Hematopoietic multipotent progenitor cell treated with erythropoietin and hydrocortisone succinate and interleukin-3 and kit ligand, for 15 days (in vitro differentiated cells): Measurements from ENCODE around the gene FAM168A.

ENCODE experiments used
- DNase-seq: peaks from one replicate; pipeline ENCODE4 v3.0.0-alpha.2; 2015; ENCODE audit warnings: low spot score

FAM168A gene

DNA sequence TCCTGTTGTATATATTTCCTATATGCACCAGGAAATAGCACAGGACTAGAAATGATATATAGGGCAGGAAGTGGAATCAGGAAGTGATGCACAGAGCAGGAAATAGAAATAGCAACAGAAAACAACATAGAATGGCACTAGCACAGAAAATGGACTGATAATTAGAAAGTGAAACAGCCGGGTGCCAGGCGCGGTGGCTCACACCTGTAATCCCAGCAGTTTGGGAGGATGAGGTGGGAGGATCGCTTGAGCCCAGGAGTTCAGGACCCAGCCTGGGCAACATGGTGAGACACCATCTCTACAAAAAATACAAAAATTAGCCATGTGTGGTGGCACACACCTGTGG, 231.7 kb downstream of the FAM168A start:
- DNase-seq = no peak

DNA sequence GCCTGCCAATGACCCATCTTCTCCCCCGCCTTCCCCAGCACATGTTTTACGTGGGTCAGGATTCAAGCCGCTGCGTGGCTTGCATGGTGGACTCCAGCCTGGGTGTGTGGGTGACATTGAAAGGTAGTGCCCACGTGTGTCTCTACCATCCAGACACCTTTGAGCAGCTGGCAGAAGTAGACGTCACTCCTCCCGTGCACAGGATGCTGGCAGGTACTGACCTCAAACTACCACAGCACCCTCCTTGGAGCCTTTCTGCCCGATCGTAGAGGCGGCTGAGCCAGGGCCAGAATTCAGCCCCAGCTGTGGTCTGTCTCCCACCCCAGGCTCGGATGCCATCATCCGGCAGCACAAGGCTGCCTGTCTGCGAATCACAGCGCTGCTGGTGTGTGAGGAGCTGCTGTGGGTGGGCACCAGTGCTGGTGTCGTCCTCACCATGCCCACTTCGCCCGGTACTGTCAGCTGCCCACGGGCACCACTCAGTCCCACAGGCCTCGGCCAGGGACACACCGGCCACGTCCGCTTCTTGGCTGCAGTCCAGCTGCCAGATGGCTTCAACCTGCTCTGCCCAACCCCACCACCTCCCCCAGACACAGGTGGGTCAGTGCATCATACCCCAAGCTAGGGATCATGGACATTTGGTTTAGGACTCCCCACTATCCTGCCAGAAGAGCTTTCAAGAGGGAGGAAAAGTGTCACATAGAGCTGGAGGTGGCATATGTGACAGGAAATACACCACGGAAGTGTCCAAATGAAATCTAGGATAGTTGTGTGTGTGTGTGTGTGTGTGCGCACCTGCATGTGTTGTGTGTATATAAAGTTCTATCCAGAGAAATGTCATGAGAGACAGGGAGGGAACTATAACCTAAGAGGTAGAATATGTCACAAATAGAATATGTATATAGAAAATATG, 232.3 kb downstream of the FAM168A start:
- no peak for DNase-seq

DNA sequence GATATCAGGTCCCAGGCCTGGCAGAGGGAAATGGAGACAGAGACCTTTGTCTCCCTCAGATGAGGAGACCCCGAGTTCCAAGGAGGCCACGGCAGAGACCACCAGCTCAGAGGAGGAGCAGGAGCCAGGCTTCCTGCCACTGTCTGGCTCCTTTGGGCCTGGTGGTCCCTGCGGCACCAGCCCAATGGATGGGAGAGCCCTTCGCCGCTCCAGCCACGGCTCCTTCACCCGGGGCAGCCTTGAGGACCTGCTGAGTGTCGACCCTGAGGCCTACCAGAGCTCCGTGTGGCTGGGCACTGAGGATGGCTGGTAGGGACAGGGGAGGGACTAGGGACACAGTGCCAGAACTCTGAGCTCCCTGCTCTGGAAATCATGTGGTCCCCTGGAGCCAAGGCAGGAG, 234.8 kb downstream of the FAM168A start:
- no peak for DNase-seq

DNA sequence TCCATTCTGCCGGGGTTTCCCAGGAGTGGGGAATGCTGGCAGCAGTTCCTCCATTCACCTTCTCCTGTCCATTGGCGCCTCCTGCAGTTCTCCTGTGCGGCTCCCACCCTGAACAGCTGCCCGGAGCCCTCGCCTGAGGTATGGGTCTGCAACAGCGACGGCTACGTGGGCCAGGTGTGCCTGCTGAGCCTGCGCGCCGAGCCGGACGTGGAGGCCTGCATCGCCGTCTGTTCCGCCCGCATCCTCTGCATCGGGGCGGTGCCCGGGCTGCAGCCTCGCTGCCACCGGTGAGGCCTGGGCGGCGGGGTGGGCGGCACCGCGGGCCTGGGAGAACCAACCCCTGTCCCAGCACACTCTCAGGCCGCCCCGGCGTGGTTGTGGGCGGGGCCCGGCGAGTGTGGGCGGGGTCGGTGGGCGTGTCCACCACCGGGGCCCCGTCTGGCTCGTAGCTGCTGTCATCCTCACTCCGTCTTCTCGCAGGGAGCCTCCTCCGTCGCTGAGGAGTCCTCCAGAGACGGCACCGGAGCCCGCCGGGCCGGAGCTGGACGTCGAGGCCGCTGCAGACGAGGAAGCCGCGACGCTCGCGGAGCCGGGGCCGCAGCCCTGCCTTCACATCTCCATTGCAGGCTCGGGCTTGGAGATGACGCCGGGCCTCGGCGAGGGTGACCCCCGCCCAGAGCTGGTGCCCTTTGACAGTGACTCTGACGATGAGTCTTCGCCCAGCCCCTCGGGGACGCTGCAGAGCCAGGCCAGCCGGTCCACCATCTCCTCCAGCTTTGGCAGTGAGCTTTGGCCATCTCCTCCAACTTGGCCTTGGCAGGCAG, 235.7 kb downstream of the FAM168A start:
- DNase-seq = no peak

DNA sequence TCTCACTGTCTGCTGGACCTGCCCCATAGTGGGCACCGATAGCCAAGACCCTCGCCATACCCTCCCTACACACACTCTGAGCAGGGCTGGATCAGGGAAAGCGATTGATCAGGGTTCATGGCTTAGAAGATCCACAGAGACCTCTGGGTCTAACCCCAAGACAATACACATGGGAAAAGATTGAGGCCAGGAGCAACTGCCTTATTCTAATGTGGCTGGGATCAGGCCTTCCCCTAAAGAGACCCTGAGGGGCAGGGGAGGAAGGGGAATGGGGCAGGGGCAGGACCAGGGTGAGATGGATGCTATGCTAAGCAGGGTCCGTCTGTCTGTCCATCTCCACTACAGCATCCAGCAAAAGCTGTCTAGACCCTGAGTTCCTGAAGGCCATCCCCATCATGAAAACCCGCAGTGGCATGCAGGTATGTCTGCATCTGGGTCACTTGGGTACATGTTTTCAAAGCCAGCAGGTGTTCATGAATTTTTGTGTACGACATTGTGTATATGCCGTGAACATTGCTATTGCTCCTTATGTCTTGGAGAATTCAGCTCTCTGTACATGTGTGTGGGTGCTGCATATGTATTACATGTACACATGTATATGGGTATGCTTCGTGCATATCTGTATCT, 237.1 kb downstream of the FAM168A start:
- DNase-seq = no peak

DNA sequence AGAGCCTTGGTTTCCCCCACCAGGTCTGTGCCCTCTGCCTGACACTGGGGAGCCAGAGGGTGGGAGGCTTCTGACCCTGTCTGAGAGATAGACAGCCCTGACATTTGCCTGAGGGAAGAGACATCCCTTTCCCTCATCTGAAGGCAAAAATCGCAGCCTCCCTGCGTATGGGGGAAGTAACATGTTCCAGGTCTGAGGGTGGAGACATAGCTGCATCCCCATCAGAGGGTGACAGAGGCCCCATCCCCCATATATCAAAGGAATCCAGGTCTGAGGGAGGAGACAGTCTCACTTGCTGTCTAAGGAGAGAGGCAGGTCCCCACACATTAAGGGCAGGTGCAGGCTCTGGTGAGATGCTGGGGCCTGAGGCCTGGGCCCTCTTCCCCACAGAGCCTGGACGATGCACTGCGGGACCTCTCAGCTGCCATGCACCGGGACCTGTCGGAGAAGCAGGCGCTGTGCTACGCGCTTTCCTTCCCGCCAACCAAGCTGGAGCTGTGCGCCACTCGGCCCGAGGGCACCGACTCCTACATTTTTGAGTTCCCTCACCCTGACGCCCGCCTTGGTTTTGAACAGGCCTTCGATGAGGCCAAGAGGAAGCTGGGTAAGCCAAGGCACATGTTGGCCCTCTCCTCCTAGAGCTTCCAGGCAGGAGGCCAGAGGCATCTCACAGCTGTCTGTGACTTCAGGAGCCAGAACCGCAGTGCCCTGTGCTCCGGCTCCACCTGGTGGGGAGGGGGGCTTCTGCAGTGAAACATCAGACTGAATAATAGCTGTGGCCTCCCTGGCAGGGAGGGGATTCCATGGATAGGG, 237.8 kb downstream of the FAM168A start:
- DNase-seq = no peak

DNA sequence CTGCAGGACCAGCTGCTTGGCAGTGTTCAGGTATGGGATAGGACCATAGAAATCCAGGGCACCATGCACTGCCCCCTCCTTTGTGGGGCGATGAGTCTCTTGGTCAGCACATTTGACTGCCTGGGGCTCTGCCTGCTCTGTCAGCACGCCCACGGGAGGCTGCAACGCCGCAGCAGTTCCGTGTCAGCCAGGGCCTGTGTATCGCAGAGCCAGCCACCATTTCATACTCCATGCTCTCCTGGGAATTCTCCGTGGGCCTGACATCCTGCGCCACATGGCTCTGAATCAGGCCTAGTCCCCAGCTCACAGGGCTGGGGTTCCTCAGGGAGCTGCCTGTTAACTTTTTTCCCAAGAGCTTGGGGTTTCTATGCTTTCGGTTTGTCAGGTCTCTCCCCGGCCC, 238.6 kb downstream of the FAM168A start:
- DNase-seq = no peak

DNA sequence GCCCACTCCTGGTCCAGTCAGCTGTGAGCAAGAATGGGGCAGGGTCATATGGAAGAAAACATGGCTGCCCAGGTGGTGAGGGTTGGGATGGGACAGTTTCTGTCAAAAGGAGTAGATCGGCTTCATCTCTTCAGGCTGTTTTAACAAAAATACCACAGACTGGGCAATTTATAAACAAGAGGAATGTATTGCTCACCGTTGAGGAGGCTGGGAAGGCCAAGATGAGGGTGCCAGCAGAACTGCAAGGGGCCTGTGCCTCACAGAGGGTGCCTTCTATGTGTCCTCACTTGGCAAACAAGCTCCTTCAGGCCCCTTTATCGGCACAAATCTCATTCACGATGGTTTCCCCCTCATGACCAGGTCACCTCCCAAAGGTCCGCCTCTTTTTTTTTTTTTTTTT, 239.8 kb downstream of the FAM168A start:
- no peak for DNase-seq

DNA sequence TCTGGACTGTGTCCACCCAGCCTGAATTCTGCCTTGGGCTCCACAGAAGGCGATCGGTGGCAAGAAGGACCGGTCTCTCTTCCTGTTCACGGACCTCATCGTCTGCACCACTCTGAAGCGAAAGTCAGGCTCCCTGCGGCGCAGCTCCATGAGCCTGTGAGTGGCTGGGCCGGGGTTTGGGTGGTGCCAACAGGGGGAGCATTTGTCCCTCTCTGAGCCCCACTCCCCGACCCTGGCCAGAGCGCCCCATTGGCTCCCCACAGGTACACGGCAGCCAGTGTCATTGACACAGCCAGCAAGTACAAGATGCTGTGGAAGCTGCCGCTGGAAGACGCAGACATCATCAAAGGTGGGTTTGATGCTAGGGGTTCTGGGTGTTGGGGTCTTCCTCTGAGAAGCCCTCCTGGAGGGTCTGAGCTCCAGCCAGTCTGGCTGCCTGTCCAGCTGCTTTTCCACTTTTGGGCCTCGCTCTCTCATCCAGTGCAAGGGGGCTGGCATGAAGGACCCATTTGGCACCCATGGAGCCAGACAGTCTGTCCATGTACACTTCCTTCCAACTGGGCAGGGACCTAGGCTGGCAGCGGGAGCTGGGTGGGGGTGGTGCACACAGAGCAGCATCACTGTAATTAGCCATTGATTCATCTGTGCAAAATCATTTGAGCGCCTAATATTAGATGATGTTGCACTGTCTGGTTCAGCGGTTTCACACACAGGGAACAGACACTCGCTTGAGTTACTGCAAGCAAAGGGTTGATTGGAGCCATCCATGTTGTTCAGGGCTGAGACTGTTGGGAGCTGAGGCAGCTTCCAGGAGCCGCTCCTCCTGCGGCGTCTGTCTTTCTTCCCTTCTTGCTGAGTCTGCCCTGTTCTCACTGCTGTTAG, 240.7 kb downstream of the FAM168A start:
- DNase-seq = no peak

DNA sequence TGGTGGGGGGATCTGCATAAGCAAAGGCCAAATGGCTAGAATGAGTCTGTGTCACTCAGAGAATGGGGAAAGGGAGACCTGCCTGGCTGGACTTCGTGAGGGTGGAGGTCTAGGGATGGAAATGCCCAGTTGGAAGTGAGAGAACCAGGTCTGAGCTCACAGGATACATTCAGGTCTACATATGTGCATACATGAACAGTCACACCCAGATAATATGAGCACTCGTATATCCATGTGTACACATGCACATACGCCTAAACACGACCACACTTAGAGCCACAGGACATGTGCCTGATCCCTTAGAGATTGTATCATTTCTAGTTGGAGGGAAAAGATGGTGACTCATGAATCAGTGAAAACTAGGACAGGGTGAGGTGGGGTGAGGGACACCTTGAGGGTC, 242.8 kb downstream of the FAM168A start:
- no peak for DNase-seq

DNA sequence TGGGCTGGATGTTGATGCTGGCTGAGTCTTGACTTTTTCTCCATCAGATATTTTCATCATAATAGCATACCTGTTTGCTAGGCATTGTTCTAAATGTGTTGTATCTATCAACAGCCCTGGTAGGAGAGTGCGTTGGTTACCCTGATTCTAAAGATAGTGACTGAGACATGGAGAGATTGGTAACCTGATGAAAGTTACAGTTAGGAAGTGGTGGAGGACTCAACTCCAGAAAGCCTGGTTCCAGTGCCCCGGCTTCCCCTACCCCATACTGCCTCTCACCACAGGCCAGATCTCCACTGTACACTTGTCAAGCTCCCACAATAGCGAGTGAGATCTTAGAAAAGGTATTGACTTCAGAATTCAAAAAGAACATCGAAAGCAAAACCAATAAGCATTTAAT, 244.5 kb downstream of the FAM168A start:
- DNase-seq = no peak

DNA sequence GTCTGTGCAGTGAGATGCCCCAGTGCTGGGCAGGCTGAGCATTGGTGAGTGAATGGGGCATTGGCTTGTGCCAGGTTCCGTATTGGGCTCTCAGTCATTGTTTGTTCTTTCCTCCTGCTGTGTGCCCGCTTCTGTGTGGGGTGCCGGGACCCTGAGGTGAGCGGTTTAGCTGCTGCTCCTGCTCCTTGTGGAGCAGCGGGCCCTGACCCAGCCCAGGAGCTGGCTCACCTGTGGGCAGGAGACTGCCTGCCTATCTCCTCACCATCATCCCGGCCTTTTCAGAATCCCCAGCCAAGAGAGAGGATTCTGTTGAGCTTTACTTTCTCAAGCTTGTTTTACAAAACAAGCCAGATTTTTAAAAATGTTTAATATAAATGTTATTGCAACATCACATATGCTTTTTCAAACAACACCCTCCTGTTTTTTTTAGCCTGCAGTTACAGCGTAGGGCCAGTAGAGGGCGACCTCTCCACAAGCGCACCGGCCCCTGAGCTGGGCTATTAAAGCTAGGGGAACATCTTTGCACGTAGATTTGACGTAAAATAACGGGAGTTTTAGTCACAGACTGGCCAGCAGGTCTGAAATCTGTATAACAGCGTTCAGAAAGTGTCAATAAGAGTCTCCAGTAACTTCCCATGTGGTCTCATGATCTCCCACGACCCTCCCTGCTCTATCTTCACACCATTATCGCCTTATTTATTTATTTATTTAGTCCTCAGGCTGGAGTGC, 246.8 kb downstream of the FAM168A start:
- peak; percentile 79 for DNase-seq
